Osteocyte (in vitro differentiated cells): ENCODE data around the gene KLHDC3. TPM values are rescaled to one million over a fixed set of nuclear protein-coding genes. Genes with fewer than 3 reads are reported as not detected.

Experiments used
- DNase-seq: peaks from one replicate; pipeline ENCODE4 v3.0.0; 2021; ENCODE audit warnings: mixed read lengths; ENCODE audit not compliant: unreplicated experiment; ENCODE audit errors: extremely low spot score
- H3K27ac Mint-ChIP-seq: one replicate; pipeline ENCODE4 v1.8.0; 2021; ENCODE audit warnings: mild to moderate bottlenecking, mixed read lengths; ENCODE audit not compliant: unreplicated experiment
- H3K27me3 Mint-ChIP-seq: one replicate; pipeline ENCODE4 v1.8.0; 2021; ENCODE audit warnings: mixed read lengths; ENCODE audit not compliant: unreplicated experiment
- H3K36me3 Mint-ChIP-seq: one replicate; pipeline ENCODE4 v1.8.0; 2021; ENCODE audit warnings: mixed read lengths; ENCODE audit not compliant: unreplicated experiment
- H3K4me1 Mint-ChIP-seq: one replicate; pipeline ENCODE4 v1.8.0; 2021; ENCODE audit warnings: mixed read lengths; ENCODE audit not compliant: unreplicated experiment
- H3K4me3 Mint-ChIP-seq: one replicate; pipeline ENCODE4 v1.8.0; 2021; ENCODE audit warnings: mild to moderate bottlenecking, moderate library complexity, mixed read lengths; ENCODE audit not compliant: unreplicated experiment
- H3K9me3 Mint-ChIP-seq: one replicate; pipeline ENCODE4 v1.8.0; 2021; ENCODE audit warnings: mixed read lengths; ENCODE audit not compliant: unreplicated experiment
- total RNA-seq: library from RNA; stranded (reverse); gene quantifications from 2 replicates; pipeline ENCODE4 v1.2.1, GENCODE V29; 2021
- TF ChIP-seq, protein P1 (sequence below): fragments of 200-600 bp; sonication (generic); IDR thresholded peaks from 2 replicates; pipeline ENCODE4 v1.5.0; 2021; ENCODE audit warnings: antibody characterized with exemption, mild to moderate bottlenecking, moderate library complexity

KLHDC3 gene
- total RNA-seq, 1 donor from 2014 or later: 112 TPM

DNA sequence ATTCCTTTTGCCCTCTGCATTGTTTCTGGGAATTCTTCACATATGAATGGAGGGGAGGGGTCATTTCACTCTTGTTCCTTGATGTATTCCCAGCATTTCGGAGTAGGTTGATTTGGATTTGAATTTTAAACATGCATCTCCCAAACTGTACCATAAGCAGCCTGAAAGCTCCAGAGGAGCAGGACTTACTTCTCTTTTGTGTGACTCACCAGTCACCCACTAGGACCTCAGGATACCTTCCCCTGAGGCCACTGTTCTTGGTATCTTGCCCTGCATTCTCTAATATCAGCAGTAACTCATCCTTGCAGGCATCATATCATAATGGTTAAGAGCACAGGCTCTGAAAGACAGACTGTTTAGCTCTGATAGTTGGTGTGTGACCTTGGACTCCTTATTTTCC lies 44.5 kb downstream of the KLHDC3 start:
- peak overlapping the region; percentile 95 for H3K4me3 Mint-ChIP-seq
- TF ChIP-seq, protein P1, sequence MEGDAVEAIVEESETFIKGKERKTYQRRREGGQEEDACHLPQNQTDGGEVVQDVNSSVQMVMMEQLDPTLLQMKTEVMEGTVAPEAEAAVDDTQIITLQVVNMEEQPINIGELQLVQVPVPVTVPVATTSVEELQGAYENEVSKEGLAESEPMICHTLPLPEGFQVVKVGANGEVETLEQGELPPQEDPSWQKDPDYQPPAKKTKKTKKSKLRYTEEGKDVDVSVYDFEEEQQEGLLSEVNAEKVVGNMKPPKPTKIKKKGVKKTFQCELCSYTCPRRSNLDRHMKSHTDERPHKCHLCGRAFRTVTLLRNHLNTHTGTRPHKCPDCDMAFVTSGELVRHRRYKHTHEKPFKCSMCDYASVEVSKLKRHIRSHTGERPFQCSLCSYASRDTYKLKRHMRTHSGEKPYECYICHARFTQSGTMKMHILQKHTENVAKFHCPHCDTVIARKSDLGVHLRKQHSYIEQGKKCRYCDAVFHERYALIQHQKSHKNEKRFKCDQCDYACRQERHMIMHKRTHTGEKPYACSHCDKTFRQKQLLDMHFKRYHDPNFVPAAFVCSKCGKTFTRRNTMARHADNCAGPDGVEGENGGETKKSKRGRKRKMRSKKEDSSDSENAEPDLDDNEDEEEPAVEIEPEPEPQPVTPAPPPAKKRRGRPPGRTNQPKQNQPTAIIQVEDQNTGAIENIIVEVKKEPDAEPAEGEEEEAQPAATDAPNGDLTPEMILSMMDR: no peak
- DNase-seq: no peak
- peaks cover 15% of the 10 kb centered on the region for H3K36me3 Mint-ChIP-seq
- H3K9me3 Mint-ChIP-seq: no peaks in the 10 kb centered on the region
- H3K27me3 Mint-ChIP-seq: no peaks in the 10 kb centered on the region
- peaks cover 38% of the 10 kb centered on the region for H3K4me1 Mint-ChIP-seq
- H3K27ac Mint-ChIP-seq: peak overlapping the region; percentile 99

- peak within 1 kb of the TSS; percentile 99 for H3K27ac Mint-ChIP-seq
- TF ChIP-seq, protein P1: no peak
- DNase-seq: peak; percentile 98
- H3K36me3 Mint-ChIP-seq: peaks cover 19% of the 10 kb centered on the region
- H3K27me3 Mint-ChIP-seq: no peaks in the 10 kb centered on the region
- peaks cover 32% of the 10 kb centered on the region for H3K4me1 Mint-ChIP-seq
- H3K9me3 Mint-ChIP-seq: no peaks in the 10 kb centered on the region
- peak within 1 kb of the TSS; percentile 95 for H3K4me3 Mint-ChIP-seq
Observed at GRCh38 chr6:43059168-43060033, 45.4 kb downstream of the KLHDC3 start, which contains the start of the genes KLC4 and MRPL2. Gene KLC4 (plus strand): TSS chr6:43059631. CDS start chr6:43061336, 1,705 bp downstream. Gene MRPL2 (minus strand): TSS chr6:43059434. CDS start chr6:43059381, 53 bp downstream.

DNA sequence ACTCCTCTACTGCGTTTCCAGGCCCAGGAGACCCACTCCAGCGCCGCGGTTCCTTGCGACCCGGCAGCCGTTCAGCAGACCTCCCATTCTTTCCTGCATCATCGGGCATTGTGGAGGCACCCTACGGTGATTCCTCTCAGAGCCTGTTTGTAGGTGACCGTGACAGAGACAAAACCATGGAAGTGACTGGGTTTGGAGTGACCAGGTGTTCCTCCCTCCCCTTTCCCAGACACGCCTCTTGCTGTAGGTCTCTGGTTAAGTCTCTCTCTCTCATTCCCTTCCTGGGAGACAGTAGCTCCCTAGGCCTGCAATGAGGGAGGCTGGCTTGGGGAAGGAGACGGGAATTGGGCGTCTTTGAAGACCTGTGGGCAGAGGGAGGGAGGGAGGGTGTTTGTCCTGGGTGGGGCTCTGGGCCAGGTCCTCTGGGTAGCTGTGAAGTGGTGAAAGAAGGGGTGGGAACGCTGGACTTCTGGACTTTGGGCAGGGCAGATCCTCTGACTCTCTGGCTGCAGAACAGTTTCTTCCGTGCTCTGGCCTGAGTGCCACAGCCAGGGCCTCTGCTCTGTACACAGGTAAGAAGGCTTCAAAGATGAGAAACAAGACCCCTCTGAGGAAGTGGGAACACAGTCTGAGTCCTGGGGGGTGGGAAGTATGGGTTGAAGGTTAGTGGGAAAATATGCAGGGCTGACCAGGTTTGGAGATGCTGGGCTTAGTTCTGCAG lies 46.1 kb downstream of the KLHDC3 start:
- TF ChIP-seq, protein P1: no peak
- H3K9me3 Mint-ChIP-seq: no peaks in the 10 kb centered on the region
- H3K4me1 Mint-ChIP-seq: peaks cover 31% of the 10 kb centered on the region
- H3K27me3 Mint-ChIP-seq: no peaks in the 10 kb centered on the region
- DNase-seq: no peak
- peak overlapping the region; percentile 99 for H3K27ac Mint-ChIP-seq
- H3K4me3 Mint-ChIP-seq: peak overlapping the region; percentile 95
- H3K36me3 Mint-ChIP-seq: peaks cover 24% of the 10 kb centered on the region

GRCh38 chr6:43060755-43061633 lies 46.9 kb downstream of the KLHDC3 start:
- no peak for DNase-seq
- Mint-ChIP-seq H3K27ac (peak overlapping the region; percentile 50), H3K9me3 (no peaks in the 10 kb centered on the region), H3K4me3 (peak overlapping the region; percentile 95), H3K36me3 (peaks cover 24% of the 10 kb centered on the region), H3K4me1 (peaks cover 31% of the 10 kb centered on the region), H3K27me3 (no peaks in the 10 kb centered on the region)
- TF ChIP-seq, protein P1: no peak
